Thyroid gland (tissue), 4 donors: ENCODE data around the gene STIM1.

ENCODE experiments used
- POLR2A ChIP-seq, 2 donors: fragments of 450-650 bp; IDR thresholded peaks; one replicate each; pipeline ENCODE4 v1.6.1; 2017; ENCODE audit warnings: antibody characterized with exemption in 2 of 2, mild to moderate bottlenecking in 2 of 2, moderate library complexity in 1 of 2
- TF ChIP-seq, protein P1 (sequence below), 6 experiments: fragments of 200-600 bp in 3 of 6; fragments of 450-650 bp in 3 of 6; sonication (generic) in 3 of 6; IDR thresholded peaks; one replicate each; pipeline ENCODE4 v1.5.1; 2016 to 2019; ENCODE audit warnings: antibody characterized with exemption in 6 of 6, mild to moderate bottlenecking in 2 of 6, inconsistent platforms in 1 of 6, moderate library complexity in 1 of 6

DNA sequence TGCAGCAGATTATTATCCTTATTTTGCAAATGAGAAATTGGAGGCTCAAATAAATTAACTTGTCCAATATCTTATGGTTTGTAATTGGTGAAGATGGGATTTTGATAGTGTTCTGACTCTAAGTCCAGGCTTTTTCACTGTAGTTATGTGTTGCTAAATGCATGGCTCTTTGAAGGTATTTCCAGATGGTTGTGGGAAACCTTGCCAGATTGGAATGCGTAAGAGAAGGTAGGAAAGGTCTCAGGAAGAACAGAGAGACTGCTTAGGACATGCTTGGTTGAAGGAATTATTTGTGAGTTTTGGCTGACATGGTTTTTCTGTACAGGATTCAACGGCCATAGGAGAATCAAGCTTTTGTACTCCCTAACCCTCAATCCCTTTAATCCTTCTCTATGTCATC, 108.6 kb downstream of the STIM1 start:
- TF ChIP-seq, protein P1, sequence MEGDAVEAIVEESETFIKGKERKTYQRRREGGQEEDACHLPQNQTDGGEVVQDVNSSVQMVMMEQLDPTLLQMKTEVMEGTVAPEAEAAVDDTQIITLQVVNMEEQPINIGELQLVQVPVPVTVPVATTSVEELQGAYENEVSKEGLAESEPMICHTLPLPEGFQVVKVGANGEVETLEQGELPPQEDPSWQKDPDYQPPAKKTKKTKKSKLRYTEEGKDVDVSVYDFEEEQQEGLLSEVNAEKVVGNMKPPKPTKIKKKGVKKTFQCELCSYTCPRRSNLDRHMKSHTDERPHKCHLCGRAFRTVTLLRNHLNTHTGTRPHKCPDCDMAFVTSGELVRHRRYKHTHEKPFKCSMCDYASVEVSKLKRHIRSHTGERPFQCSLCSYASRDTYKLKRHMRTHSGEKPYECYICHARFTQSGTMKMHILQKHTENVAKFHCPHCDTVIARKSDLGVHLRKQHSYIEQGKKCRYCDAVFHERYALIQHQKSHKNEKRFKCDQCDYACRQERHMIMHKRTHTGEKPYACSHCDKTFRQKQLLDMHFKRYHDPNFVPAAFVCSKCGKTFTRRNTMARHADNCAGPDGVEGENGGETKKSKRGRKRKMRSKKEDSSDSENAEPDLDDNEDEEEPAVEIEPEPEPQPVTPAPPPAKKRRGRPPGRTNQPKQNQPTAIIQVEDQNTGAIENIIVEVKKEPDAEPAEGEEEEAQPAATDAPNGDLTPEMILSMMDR (IDR thresholded peaks at IDR 0.05), result no peak
- TF ChIP-seq POLR2A (IDR thresholded peaks at IDR 0.05), result no peak
